NOMO-1 treated with DMSO at 0.1 percent for 48 hours (cell line): ENCODE results near the gene KIF26A.
A peak's percentile ranks its signal among the peaks of the same experiment; 100 is the strongest.

ENCODE experiments used
- DNase-seq: peaks from one replicate; lab custom pipeline; 2025; ENCODE audit not compliant: unreplicated experiment; lab: John Stamatoyannopoulos, UW

KIF26A gene

DNA sequence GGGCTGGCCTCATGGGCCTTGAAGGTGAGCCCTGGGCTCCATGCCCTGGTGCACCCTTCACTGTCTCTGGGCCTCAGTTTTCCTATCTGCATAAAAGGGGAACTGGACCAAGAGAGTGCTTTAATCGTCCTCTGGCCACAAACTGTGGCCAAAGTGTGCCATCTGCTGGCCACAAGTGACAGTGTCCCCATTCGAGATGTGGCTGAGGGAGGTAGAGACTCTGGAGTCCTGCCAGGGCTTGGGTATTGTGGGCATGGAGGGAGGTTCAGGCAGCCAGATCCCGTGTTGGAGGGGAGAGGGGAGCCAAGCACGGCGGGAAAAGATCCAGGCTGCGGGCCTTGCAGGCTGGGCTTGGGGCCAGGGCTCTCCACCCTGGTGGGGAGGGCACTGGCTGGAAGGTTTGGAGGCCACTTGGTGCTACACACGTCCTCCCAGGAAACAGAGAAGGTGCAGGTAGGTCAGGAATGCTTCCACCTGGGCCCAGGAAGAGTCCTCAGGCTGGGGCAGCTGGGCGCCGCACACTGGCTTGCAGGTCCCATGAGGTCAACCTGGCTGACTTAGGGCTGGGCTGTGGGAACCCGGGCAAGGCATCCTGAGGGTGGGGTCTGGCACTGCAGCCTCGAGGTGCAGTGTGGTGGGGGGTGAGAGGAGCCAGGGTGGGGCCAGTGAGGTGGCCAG is 7.3 kb upstream of the KIF26A start:
- peak; percentile 27 for DNase-seq

DNA sequence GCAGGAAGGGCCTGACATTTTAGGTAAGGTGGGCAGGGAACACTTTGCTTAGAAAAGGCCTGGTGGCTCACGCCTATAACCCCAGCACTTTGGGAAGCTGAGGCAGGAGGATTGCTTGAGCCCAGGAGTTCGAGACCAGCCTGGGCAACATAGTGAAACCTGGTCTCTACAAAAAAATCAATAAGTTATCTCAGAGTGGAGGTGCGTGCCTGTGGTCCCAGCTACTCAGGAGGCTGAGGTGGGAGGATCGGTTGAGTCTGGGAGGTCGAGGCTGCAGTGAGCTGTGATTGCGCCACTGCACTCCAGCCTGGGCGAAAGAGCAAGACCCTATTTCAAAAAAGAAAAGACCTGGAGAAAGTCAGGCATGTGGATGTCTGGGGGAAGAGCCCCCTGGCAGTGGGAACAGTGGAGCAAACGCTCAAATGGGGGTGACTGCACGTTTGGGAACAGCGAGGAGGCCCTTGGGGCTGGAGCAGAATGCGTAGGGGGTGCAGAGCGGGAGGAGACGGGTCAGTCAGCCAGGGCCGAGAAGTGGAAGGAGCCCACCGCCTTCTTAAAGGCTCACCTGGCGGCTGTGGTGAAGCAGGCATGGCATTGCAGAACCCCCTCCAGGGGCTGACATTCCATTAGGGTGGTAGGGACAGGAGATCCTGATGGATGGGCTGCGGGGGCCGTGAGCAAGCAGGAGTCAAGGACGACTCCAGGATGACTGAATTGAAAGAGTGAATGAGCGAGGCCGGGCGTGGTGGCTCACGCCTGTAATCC is 6.2 kb upstream of the KIF26A start:
- no peak for DNase-seq

DNA sequence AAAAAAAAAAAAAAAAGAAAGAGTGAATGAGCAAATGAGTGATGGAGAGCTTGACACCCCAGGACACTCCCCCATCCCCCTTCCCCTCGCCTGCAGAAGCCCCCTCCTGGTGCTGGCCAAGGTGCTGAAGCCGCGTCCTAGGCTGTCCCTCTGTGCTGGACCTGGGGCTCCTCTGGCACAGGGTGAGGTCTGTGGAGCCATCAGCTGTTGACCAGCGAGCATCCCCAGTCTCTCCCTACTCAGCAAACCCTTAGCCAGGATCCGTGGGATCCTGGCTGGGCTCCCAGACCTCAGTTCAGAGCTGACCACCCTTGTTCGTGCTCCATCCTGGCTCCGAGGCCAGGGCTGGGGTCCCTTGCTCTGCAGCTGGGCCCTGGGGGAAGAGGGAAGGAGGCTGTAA is 5.4 kb upstream of the KIF26A start:
- no peak for DNase-seq

DNA sequence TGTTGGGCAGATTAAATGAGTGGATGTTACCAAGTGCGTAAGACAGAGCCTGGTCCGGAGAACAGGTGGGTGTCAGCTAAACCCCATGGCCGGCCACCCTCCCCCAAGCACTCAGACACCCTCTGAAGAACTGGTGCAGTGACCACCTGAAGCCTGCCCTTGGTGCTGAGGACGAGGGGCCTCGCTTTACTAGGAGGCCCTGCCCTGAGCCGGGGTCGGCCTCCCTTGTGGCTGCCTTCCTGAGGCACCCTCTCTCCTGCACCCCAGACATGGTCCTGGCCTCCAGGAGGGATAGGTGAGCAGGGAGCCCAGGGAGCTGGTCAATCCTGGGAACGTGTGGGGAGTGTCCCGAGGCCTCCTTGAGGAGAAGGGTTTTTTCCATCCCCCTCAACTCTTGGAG is 4.9 kb upstream of the KIF26A start:
- DNase-seq: no peak

DNA sequence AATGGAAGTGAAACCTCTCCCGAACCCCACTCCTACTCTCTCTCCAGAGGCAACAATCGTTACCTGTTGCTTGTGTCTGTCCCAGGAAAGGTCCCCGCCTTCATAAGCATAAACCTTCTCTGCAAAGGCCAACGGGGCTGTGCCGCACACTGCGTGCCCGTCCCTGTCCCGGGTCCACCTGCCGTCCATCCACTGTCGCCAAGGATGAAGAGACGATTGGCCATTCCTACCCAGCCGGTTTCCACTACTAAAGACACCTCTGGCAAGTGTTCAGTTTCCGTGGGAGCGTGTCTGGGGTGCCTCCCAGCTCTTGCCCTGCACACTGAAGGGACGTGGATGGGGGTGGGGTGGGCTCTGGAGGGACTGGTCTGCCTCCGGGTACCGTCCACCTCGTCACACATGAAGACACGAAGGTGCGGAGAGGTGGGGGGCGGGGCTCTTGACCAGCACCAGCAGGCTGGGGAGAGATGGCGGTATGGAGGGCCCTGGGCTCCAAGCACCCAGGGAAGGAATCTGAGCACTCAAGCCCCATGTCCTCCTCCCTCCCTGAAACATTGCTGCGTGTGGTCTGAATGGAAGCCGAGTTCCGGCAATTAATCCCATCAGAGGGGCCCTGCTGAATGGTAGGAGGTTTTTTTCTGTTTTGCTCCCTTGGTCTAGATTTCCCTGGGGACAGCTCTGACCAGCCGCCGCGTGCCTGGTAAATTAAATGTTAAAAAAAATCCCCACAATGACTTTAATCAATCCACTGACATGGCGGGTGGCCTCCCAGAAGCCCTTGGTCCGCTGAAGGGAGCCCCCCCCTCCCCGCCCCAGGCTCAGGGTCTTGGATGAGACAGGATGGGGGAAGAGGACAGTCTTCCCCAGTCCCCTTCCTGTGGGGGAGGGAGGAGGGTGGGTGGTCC is 4.1 kb upstream of the KIF26A start:
- DNase-seq: no peak

DNA sequence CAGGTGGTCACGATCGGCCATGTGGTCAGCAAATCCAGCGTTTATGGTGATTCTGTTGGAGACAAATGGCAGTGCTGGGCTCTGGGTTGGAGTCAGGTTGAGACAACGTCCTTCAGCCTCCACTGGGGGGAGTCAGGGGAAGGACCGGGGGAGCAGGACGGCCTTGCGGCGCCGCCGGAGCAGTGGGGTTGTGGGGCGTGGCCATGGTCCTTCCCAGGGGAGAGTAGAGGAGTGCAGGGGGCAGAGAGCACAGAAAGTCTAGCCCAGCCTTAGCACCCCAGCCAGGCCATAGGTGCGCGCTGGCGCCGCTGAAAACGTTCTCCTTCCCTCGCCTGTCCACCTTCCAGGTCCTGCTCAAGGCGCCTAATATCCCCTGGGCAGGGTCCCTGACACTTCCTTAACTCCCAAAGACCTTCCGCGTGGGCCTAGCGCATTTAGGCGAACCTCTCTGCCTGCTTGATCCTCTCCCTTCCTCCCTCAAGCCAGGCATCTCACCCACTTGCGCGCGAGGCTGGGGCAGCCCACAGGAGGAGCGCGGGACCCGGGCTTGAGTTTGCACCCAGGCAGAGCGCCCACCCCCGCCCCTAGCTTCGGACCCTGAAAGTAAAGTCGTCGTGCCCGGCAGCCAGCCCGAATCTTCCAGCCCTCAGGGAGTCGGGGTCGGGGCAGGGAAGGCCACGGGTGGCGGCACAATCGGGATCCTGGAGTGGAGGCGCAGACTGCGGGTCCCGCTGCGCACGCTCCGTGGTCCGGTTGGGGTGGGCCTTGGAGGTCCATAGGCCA is 3.1 kb upstream of the KIF26A start:
- DNase-seq: no peak

DNA sequence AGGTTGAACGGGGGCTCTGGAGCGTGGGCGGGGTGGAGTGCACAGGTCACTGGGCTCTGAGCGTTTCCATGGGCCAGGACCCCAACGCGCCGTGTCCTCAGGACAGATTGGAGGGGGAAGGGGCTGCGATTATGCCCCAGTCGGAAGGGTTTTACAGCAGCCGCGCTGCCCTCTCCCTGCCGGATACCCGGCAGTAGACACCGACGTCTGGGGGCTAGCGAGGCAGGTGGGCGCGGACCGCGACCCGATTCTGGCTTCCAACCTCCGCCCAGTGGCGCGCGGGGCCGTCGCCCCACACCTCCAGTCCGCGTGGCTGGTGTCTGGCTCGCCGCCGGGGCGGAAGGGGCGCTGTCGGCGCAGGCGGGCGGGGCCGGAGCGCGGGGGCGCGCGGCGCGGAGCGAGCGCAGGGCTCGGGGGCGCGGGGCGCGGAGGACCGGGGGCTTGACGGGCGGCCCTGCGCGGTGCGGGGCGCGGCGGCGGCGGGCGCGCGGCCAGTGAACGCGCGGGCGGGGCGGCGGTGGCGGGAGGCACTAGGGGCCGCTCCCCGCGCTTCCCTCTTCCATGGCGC is 2.4 kb upstream of the KIF26A start:
- no peak for DNase-seq

DNA sequence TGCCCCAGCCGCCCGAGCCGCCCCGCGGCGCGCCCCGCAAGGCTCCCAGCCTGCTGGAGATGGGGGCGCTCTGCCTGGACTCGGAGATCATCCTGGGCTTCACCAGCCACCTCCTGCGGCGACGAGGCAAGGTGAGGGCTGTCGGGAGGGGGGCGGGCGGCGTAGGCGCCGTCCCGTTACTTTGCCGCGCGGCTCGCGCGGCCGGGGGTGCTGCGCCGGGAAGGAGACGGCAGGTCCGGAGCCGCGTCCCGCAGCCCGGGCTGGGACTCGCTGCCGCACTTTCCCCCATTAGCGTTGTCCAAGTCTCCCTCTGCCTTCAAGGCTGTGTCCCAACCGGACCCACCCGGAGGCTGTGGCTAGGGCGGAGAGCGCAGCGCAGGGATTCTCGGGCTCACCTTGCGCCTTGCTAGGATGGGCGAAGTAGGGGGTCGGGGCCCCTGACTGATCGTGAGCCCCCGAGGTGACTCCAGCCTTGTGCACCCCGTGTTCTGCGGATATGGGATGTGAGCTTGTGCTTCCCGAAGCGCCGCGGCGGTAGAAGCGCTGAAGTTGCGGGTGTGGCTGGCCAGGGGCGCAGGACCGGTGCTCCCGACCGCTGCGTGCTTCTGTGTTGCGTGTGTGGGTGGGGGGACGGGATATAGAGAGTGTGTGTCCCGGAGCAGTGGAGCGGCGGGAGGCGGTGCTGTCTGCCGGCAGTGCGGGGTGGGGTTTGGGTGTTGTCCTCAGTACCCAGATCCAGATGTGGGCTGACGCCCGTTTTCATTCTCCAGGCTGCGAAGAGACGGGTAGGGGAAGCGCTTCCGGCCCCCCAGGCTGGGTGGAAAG is 1.7 kb upstream of the KIF26A start:
- DNase-seq: no peak

DNA sequence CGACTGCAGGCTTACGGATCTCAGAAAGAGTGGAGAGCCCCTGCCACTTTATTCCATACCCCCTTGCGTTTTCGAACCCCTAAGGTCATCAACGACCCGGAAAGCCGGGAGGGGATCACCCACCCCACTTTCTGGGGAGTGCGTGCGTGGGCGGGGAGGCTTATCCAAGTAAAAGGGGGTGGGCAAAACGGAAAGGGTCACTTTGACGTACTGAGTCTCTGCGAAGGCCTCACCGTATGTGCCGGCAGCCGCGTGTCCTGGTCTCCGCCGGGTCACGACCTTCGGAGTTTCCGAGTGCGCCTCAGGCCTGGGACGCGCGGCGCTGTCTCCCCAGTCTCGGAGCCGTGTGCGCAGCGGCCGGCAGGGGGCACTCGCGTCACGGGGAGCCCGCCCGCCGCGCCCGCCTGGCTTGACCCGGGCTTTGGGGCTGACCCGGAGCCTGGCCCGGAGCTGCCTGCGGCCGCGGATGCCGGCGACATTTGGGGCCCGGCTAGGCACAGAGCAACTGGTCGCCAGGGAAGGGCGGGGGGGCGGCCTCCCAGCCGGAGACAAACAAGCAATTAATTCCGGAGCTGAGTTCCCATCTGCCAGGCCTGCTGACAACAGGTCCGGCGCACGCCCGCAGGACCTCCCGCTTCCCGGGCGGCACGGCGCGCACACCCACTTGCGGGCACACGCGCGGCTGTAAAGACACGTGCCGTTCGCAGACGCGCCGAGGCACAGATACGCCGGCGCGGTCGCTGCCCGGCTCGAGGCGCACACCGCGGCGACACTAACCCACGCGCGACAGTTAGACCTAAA is 890 bp upstream of the KIF26A start:
- peak; percentile 29 for DNase-seq

DNA sequence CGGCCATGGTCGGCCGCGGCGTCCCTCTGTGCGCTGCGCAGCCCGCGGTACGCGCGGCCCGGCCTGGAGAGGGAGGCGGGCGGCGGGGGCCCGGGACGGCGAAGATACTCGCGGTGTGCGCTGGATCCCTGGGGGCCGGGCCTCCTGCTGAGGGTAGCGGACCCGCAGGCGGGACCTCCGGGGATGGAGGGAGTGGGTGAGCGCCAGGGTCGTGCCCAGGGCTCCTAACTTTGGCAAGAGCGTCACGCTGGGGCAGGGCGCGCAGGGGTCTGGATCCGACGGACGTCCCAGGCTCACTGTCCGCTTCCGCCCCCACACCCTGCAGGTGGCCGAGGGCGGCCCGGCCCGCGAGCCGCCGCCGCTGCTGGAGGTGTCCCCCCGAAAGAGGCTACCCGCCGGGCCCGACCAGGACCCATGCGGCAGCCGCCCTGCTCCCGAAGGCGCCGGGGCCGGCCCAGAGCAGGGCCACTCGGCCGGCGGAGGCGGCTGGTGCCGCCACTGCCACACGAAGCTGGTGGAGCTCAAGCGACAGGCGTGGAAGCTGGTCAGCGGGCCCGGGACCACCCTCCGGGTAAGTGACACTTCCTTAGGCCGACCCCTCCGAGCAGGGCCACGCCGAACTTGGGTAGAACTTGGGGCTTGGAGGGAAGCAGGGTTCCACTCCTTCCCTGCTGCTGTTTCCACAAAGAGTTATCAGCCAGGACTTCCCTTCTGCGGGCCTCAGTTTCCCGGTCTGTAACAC is 502 bp downstream of the KIF26A start:
- no peak for DNase-seq

DNA sequence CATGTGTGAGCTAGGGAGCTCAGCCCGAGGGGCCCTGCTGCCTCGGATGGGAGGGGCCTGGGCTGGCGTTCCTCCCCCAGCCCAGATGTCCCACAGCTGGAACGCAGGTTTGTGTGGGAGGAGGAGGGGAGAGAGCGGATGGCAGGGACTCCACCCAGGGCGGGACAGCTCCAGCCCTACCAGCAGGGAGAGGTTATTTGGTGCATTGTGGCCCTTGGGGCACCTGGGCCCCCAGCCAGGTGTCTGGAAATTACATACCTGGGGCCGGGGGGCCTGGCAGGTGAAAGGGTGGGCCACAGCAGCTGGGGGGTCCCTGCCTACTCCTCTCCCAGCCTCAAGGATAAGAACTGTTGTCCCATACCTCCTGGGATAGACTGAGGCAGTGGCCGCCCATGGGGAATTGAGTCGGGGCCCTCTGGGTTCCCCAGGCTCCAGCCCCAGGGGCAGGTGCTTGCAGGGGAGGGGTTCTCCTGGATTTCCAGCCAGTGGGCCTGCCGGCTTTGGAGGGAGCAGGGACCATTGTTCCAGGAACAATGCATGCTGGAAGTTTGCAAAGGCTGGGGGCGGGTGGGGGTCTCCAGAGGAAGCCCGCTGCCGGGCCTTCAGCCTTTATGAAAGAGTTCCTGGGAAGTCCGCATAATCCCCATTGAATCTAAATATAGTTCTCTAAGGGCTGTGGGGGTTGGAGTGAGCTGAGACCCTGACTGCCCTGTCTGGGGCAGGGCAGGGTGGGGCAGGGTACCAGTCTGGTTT is 1.2 kb downstream of the KIF26A start:
- no peak for DNase-seq

DNA sequence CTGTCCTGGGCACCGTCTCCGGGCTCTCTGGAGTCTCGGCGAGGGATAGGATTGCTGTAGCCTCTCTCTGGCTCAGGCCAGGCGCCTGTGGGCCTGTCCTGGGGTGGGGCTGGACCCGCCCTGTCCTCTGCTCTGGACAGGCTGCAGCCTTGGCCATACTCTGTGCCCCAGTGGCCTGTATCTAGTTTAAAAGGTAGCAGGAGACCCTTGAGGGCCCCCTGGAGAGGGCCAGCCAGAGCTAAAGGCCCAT is 1.8 kb downstream of the KIF26A start:
- no peak for DNase-seq

DNA sequence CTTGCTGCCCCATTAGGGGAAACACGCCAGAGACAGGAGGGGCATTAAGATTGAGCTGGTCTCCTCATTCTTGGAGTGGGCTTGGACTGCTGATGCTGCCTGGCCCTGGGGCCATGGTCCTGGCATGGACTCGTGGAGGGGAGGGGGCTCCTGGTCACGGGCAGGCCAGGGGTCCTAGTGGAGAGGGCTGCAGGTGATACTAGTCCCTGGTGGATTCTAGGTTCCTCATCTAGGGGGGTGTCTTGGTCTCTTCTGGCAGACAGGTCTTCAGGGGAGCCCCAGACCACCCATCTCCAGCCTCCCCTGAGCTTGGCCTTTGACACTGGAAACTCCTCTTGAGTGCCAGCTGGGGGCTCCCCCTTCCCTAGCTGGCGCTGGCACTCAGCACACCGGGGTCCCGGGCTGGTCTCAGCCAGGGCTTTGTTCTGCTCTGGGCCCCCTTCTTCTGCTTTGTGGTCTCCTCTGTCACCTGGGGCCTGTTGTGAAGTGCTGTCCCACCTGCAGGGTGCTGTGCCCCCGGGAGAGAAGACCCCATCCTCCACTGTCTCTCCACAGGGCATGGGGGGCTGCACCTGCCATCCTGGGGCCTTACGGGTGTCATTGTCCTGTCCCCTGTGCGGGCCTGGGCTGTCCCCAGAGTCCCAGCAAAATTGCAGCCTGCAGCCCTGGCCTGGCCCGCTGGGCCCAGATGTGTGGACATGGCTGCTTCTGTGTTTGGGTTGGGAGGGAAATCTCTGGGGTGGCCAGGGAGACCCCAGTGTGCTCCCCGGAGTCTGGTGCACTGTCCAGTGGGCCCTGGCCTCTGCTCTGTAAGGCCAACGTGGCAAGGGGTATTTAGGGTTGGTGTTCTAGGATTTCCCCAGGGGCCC is 2.3 kb downstream of the KIF26A start:
- DNase-seq: no peak

DNA sequence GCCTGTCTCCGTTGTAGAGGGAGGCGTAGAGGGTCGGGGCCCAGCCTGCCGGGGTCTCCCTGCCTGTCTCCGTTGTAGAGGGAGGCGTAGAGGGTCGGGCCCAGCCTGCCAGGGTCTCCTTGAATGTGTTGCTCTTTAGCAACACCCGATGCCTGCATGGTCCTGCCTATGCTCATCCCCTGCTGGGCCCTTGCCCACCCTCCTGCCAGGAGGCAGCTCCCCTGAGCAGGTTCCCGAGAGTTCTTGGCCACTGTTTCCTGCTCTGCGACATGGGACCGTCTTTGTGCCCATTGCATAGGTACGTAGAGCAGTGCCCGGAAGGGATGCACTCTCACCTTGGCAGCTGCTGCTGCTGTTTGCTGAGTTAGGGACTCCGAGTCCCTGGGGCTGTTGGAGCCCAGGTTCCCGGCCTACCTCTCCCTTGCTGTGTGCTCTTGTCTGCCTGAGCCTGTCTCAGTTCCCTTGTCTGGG is 3.3 kb downstream of the KIF26A start:
- DNase-seq: no peak

DNA sequence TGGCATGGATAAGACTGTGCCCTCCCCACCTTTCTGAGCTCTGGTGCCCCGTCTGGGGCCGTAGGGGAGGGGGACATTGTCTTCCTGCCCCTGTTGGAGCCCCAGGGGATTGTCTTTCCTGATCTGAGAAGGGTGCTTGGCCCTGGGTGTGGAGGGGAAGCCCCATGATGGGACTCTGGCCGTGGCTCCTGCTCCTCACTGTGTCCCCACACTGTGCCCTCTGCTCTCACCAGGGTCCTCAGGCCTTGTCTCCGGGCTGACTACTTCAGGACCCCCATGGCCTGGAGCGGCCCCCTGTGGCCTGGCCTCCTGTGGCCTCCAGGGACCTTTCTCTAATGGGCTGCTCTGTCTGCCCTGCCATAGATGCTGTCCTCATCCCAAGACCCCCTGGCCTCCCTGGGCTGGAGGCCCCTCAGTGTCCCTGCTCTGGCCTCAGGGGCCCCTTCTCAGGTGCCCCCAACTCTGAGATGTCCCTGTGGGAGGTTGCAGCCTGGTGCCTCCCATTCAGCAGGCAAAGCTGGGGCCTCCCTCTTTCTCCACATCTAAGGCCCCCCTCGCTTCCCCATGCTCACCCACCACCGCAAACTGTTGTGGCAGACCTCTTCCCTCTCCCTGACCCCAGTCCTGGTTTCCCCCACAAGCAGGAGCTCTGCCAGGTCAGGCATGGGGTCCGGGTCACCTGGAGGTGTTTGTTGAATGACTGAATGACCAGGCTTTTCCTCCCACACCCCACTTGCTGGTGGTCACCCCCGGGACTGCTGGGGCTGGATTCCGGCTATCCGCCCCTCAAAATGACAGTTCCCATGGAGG is 4.0 kb downstream of the KIF26A start:
- DNase-seq: no peak

DNA sequence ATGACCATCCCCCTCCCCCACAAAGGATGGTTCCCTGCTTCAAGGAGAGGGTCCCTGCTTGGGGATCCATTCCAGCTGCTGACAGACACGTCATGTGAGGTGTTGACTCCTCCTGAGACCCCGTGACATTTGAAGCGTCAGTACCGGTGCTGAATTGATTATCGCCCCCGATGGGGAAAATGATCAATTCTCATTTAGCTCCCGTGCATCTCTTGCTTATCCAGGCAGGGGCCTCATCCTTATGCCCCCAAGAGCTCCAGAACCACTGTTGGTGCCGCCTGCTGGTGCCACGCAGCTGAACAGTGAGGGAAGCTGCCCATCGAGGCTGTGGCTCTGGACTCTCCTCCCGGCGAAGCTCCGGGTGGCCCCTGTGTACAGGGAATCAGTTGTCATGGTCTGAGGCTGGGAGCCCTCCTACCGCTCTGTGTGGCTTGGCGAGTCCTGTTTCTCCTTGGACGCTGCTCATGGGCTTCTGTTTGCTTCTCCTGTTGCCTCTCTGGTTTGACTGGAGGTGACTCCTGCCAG is 4.6 kb downstream of the KIF26A start:
- no peak for DNase-seq
